Heart right ventricle (tissue), 16 donors: ENCODE results near the gene EPHA7. TPM values are rescaled to one million over a fixed set of nuclear protein-coding genes. Genes with fewer than 3 reads are reported as not detected.

Experiments used
- ATAC-seq, 8 donors: fragments of 200-7000 bp; cut with Tn5 transposase; one replicate each; pipeline ENCODE4 v1.9.1; 2020; ENCODE audit warnings: mild to moderate bottlenecking in 8 of 8, moderate library complexity in 8 of 8, moderate number of reproducible peaks in 1 of 8
- DNase-seq, 2 donors: peaks; one replicate each; pipeline ENCODE4 v3.0.0-alpha.2; 2020
- H3K27ac ChIP-seq, 10 donors: fragments of 200-600 bp; sonication (generic) in 2 of 10; one replicate each; pipeline versions ENCODE4 v1.5.0 to v1.8.0; 2020 to 2022; ENCODE audit warnings: mild to moderate bottlenecking in 3 of 10
- H3K27me3 ChIP-seq, 7 donors: fragments of 200-600 bp; one replicate each; pipeline ENCODE4 v1.8.0; 2021 to 2022; ENCODE audit warnings: mild to moderate bottlenecking in 2 of 7
- H3K36me3 ChIP-seq, 9 donors: fragments of 200-600 bp; sonication (generic) in 1 of 9; one replicate each; pipeline versions ENCODE4 v1.5.0 to v1.8.0; 2020 to 2022; ENCODE audit warnings: mild to moderate bottlenecking in 2 of 9
- H3K4me1 ChIP-seq, 9 donors: fragments of 200-600 bp; sonication (generic) in 1 of 9; one replicate each; pipeline versions ENCODE4 v1.5.0 to v1.8.0; 2020 to 2022; ENCODE audit warnings: mild to moderate bottlenecking in 4 of 9
- H3K4me3 ChIP-seq, 10 donors: fragments of 200-600 bp; sonication (generic) in 2 of 10; one replicate each; pipeline versions ENCODE4 v1.5.0 to v1.8.0; 2020 to 2022; ENCODE audit warnings: mild to moderate bottlenecking in 7 of 10, moderate library complexity in 2 of 10
- H3K9me3 ChIP-seq, 11 donors: fragments of 200-600 bp in 10 of 11; sonication (generic) in 2 of 11; one replicate each; pipeline versions ENCODE4 v1.5.0 to v1.8.0; 2013 to 2022; ENCODE audit warnings: mild to moderate bottlenecking in 2 of 11, control low read depth in 1 of 11, moderate library complexity in 1 of 11
- WGBS, 2 donors: extraction: QIAGEN DNeasy Blood & Tissue Kit; methylation state at CpG; one replicate each; pipeline ENCODE4 v1.1.7; 2013; ENCODE audit warnings: inconsistent platforms in 1 of 2; 5-methylcytosine and 5-hydroxymethylcytosine counted together
- intact Hi-C, 10 donors: fragments of 100-400 bp; cut with DNase I; formaldehyde crosslinking; loops; one replicate each; pipeline versions ENCODE4 v1.11.1 to v1.14.2; 2022
- polyA plus RNA-seq, 2 donors: library from polyadenylated mRNA; stranded (reverse); fragments of 200-250 nt; gene quantifications; one replicate each; pipeline ENCODE4 v1.2.3, GENCODE V29; 2013
- total RNA-seq, 10 donors: library from RNA; stranded (reverse); fragmentation: NEBNext Ultra II Directional in 3 of 10; extraction: Animal tissue kit (Norgen Biotek cat#: 25700) in 3 of 10; gene quantifications; one replicate each; pipeline versions ENCODE4 v1.2.1 to v1.2.4, GENCODE V29; 2021 to 2023
- TF ChIP-seq, protein P1 (sequence below), 9 donors: fragments of 200-600 bp; sonication (generic) in 2 of 9; IDR thresholded peaks; one replicate each; pipeline versions ENCODE4 v1.5.0 to v1.8.0; 2021 to 2022; ENCODE audit warnings: antibody characterized with exemption in 9 of 9, mild to moderate bottlenecking in 5 of 9, moderate library complexity in 1 of 9
- donor health status: Arrhythmogenic right ventricular cardiomyopathy.
- donor health status: ischemic (EF 13 %, LVEDD 7.1; RV severe dilation, severe dysfunction).
- donor health status: healthy with polysubstance abuse.
- donor health status: DM: no; HTN: yes; CAD: no.
- donor health status: DM: no; HTN: no; CAD: no.
- donor health status: ischemic (EF 25% LVEDD 6.9; RV normal size, moderate dysfunction).
- donor health status: ischemic (EF 25% LVEDD 5.7; RV mildly dilated, moderate dysfunction).
- donor health status: healthy.
- donor health status: DM: yes; HTN: yes; CAD: no.
- donor health status: Ischemic cardiomyopathy.
- donor health status: ischemic (EF 35%, LVEDD 5.7; RV mildly dilated, moderate dysfunction).
- donor health status: nonischemic (EF 11% LVEDD 7.7; RV severe dilation, severe dysfunction).
- donor health status: DM: yes; HTN: yes; CAD: no.
- donor health status: PGD.
- donor health status: ischemic (EF 29% LVEDD 5.4; RV normal size, mild dysfunction).
- donor health status: nonischemic (EF 23%, LVEDD 6.1; RV moderate dilation, normal function).

EPHA7 gene
- total and polyA plus RNA-seq, 12 donors: 0.22 to 15.1 (median 2.7) TPM

DNA sequence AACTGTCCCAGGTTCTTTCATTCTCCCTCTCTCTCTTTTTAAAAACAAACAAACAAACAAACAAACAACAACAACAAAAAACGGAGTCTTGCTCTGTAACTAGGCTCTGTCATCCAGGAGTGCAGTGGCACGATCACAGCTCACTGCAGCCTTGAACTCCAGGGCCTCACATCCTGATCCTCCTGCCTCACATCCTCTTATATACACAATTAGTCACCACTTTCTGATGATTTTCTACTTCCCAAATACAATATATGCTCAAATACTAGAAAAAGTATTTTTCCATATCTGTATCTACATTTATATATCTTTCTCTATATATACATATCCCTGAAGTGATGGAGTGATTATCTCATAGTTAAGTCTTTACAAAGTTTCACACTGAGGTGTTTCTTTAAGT, 170.7 kb downstream of the EPHA7 start:
- ATAC-seq (no peak), DNase-seq (no peak)
- intact Hi-C loops: no loop called here
- no peak overlapping the region for H3K27ac ChIP-seq
- no peaks in the 10 kb centered on the region for H3K27me3 ChIP-seq
- no peak overlapping the region for H3K4me3 ChIP-seq
- 40 to 68% methylated on average over 2 of the region's 2 CpGs for WGBS, 2 donors
- TF ChIP-seq, protein P1, sequence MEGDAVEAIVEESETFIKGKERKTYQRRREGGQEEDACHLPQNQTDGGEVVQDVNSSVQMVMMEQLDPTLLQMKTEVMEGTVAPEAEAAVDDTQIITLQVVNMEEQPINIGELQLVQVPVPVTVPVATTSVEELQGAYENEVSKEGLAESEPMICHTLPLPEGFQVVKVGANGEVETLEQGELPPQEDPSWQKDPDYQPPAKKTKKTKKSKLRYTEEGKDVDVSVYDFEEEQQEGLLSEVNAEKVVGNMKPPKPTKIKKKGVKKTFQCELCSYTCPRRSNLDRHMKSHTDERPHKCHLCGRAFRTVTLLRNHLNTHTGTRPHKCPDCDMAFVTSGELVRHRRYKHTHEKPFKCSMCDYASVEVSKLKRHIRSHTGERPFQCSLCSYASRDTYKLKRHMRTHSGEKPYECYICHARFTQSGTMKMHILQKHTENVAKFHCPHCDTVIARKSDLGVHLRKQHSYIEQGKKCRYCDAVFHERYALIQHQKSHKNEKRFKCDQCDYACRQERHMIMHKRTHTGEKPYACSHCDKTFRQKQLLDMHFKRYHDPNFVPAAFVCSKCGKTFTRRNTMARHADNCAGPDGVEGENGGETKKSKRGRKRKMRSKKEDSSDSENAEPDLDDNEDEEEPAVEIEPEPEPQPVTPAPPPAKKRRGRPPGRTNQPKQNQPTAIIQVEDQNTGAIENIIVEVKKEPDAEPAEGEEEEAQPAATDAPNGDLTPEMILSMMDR (IDR thresholded peaks at IDR 0.05): no peak
- H3K9me3 ChIP-seq: no peaks in the 10 kb centered on the region
- H3K36me3 ChIP-seq: no peaks in the 10 kb centered on the region
- no peaks in the 10 kb centered on the region for H3K4me1 ChIP-seq

DNA sequence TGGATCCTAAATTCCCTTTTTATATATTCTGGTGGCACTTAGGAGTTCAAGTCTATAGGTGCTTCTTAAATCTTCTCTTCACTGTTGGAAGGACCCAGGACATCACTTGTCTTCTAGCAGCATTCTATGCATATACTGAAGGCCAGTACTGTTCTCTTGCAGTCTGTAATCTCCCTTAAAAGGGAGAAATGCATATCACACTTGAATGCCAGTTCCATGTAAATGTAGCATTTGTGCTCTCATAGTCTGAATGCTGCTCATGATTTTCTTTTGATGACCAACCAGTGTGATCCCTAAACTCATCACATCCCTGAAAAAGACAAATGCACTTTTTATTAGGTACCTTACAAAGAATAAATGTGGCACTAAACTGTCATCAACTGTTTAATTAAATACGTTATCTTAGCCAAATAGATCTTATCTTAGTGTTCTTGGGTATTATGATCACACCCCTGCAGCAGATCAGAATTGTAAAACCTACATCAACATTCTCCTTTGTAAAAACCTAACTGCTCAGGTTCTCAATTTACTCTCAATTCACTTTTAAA, 176.1 kb downstream of the EPHA7 start:
- DNase-seq (no peak), ATAC-seq (no peak)
- H3K4me3 ChIP-seq: no peak overlapping the region
- no peak overlapping the region for H3K27ac ChIP-seq
- intact Hi-C loops: no loop called here
- TF ChIP-seq, protein P1 (IDR thresholded peaks at IDR 0.05): no peak
- H3K27me3 ChIP-seq: no peaks in the 10 kb centered on the region
- WGBS, 2 donors: 65 to 79% methylated on average over 1 of the region's 1 CpG
- no peaks in the 10 kb centered on the region for H3K36me3 ChIP-seq
- no peaks in the 10 kb centered on the region for H3K9me3 ChIP-seq
- H3K4me1 ChIP-seq: no peaks in the 10 kb centered on the region

DNA sequence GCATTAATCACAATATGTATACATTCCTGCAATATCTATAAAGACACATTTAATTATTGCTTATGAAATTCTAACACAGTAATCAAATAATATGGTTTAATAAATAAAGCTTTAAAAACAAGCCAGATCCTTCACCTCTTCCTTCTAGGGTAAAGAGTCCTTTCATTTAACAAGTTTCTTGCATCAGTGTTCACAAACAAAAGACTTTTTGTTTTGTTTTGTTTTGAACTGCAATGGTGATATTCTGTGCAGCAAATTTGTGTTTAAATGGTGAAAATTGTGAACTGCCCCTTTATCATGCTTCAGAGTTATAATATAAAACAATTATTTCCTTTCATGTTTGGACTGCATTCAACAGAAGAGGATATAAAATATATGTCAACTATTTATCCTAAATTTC, 177.3 kb downstream of the EPHA7 start:
- H3K4me1 ChIP-seq: no peaks in the 10 kb centered on the region
- no peaks in the 10 kb centered on the region for H3K27me3 ChIP-seq
- H3K9me3 ChIP-seq: no peaks in the 10 kb centered on the region
- H3K27ac ChIP-seq: no peak overlapping the region
- H3K36me3 ChIP-seq: no peaks in the 10 kb centered on the region
- H3K4me3 ChIP-seq: no peak overlapping the region
- TF ChIP-seq, protein P1 (IDR thresholded peaks at IDR 0.05): no peak
- ATAC-seq: no peak
- no peak for DNase-seq
- intact Hi-C loops: no loop called here

DNA sequence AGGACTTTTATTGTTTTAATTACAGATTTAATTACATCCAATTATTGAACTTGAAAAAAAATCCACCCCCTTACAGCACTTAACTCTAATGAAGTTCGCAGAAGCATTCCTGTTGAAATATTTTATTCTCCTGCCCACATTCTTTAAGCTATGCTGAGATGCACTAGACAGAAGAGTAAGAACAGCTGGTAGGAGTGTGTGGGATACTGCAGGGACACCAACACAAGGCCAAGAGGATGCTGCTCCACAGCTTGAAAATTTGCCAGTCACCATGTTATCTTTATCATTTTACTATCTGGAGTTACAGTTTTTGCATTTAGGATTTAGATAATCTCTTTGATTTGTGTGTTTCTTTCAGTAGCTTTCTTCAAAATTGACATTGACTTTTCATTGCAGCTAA, 180.7 kb downstream of the EPHA7 start:
- no peaks in the 10 kb centered on the region for H3K9me3 ChIP-seq
- no peak overlapping the region for H3K27ac ChIP-seq
- no peaks in the 10 kb centered on the region for H3K27me3 ChIP-seq
- intact Hi-C loops: no loop called here
- TF ChIP-seq, protein P1 (IDR thresholded peaks at IDR 0.05): no peak
- no peaks in the 10 kb centered on the region for H3K36me3 ChIP-seq
- ATAC-seq: no peak
- H3K4me3 ChIP-seq: no peak overlapping the region
- WGBS, 2 donors: 63 to 67% methylated on average over 1 of the region's 1 CpG
- no peak for DNase-seq
- no peaks in the 10 kb centered on the region for H3K4me1 ChIP-seq
